ENCODE measurements around the gene RNF13. TPM values are rescaled to one million over a fixed set of nuclear protein-coding genes. Genes with fewer than 3 reads are reported as not detected.
"Not testable (repeated sequence)": the region's sequence is repeated elsewhere in the genome, so short reads cannot be mapped to it uniquely, and the experiment has no call there.

Gene RNF13
- total RNA-seq, 2 experiments from 2014 or later, result 39.1 to 44.1 TPM

GRCh38 chr3:149879872-149880271 lies 66.9 kb downstream of the RNF13 start:
- peak in 7 of 14 experiments; percentile 1 to 34 (median 18) for DNase-seq
- no peak overlapping the region for H3K27ac ChIP-seq (ENCODE audit: low read depth in 1 of 2, low read length in 2 of 2)
- Mint-ChIP-seq H3K36me3 (ENCODE audit: low read depth) (peaks cover 49% of the 10 kb centered on the region), H3K27me3 (no peaks in the 10 kb centered on the region), H3K27ac (no peak overlapping the region), H3K9me3 (peaks cover 8% of the 10 kb centered on the region), H3K4me1 (ENCODE audit: low read depth) (peaks cover 19% of the 10 kb centered on the region), H3K4me3 (no peak overlapping the region)
- no peaks in the 10 kb centered on the region for H3K36me3 ChIP-seq (ENCODE audit: insufficient read depth, low read length)
- ChIA-PET CTCF (interaction anchor here (1.0 kb wide), 1 partner anchor 9 kb away, joined by 4 read pairs; no protein-coding TSS in a partner anchor), POLR2A (no interaction called here)
- TF ChIP-seq, protein P1, sequence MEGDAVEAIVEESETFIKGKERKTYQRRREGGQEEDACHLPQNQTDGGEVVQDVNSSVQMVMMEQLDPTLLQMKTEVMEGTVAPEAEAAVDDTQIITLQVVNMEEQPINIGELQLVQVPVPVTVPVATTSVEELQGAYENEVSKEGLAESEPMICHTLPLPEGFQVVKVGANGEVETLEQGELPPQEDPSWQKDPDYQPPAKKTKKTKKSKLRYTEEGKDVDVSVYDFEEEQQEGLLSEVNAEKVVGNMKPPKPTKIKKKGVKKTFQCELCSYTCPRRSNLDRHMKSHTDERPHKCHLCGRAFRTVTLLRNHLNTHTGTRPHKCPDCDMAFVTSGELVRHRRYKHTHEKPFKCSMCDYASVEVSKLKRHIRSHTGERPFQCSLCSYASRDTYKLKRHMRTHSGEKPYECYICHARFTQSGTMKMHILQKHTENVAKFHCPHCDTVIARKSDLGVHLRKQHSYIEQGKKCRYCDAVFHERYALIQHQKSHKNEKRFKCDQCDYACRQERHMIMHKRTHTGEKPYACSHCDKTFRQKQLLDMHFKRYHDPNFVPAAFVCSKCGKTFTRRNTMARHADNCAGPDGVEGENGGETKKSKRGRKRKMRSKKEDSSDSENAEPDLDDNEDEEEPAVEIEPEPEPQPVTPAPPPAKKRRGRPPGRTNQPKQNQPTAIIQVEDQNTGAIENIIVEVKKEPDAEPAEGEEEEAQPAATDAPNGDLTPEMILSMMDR (IDR thresholded peaks at IDR 0.05), result no peak
- no peaks in the 10 kb centered on the region for H3K27me3 ChIP-seq (ENCODE audit: control insufficient read depth in 1 of 2, insufficient read depth in 2 of 2, low read length in 2 of 2)
- no peaks in the 10 kb centered on the region for H3K9me3 ChIP-seq (ENCODE audit: control insufficient read depth in 1 of 2, insufficient read depth in 1 of 2, low read length in 2 of 2)
- no peaks in the 10 kb centered on the region for H3K4me1 ChIP-seq (ENCODE audit: insufficient read depth, low read length)
- intact Hi-C loops (cut with DNase I, micrococcal nuclease), result no loop called here
- no peak for ATAC-seq (ENCODE audit: poor library complexity)
- no peak overlapping the region for H3K4me3 ChIP-seq (ENCODE audit: low read length)

GRCh38 chr3:149881879-149882278 lies 68.9 kb downstream of the RNF13 start:
- Histone ChIP-seq H3K27ac (ENCODE audit: low read depth in 1 of 2, low read length in 2 of 2) (no peak overlapping the region), H3K4me1 (ENCODE audit: insufficient read depth, low read length) (no peaks in the 10 kb centered on the region), H3K9me3 (ENCODE audit: control insufficient read depth in 1 of 2, insufficient read depth in 1 of 2, low read length in 2 of 2) (no peaks in the 10 kb centered on the region), H3K4me3 (ENCODE audit: low read length) (no peak overlapping the region), H3K36me3 (ENCODE audit: insufficient read depth, low read length) (peaks cover 2% of the 10 kb centered on the region), H3K27me3 (ENCODE audit: control insufficient read depth in 1 of 2, insufficient read depth in 2 of 2, low read length in 2 of 2) (no peaks in the 10 kb centered on the region)
- Mint-ChIP-seq H3K4me1 (ENCODE audit: low read depth) (peaks cover 31% of the 10 kb centered on the region), H3K27ac (no peak overlapping the region), H3K27me3 (no peaks in the 10 kb centered on the region), H3K36me3 (ENCODE audit: low read depth) (peaks cover 53% of the 10 kb centered on the region), H3K4me3 (no peak overlapping the region), H3K9me3 (peaks cover 8% of the 10 kb centered on the region)
- ChIA-PET POLR2A (no interaction called here), CTCF (no interaction called here)
- DNase-seq, result no peak
- TF ChIP-seq, protein P1 (IDR thresholded peaks at IDR 0.05), result no peak
- ATAC-seq (ENCODE audit: poor library complexity), result no peak
- intact Hi-C loops (cut with DNase I, micrococcal nuclease), result no loop called here

GRCh38 chr3:149883134-149883533 lies 70.1 kb downstream of the RNF13 start:
- Mint-ChIP-seq H3K4me3 (no peak overlapping the region), H3K36me3 (ENCODE audit: low read depth) (peaks cover 62% of the 10 kb centered on the region), H3K27ac (no peak overlapping the region), H3K9me3 (peaks cover 8% of the 10 kb centered on the region), H3K27me3 (no peaks in the 10 kb centered on the region), H3K4me1 (ENCODE audit: low read depth) (peaks cover 31% of the 10 kb centered on the region)
- TF ChIP-seq, protein P1 (IDR thresholded peaks at IDR 0.05), result no peak
- DNase-seq, result no peak
- Histone ChIP-seq H3K9me3 (ENCODE audit: control insufficient read depth in 1 of 2, insufficient read depth in 1 of 2, low read length in 2 of 2) (no peaks in the 10 kb centered on the region), H3K27ac (ENCODE audit: low read depth in 1 of 2, low read length in 2 of 2) (no peak overlapping the region), H3K27me3 (ENCODE audit: control insufficient read depth in 1 of 2, insufficient read depth in 2 of 2, low read length in 2 of 2) (no peaks in the 10 kb centered on the region), H3K36me3 (ENCODE audit: insufficient read depth, low read length) (peaks cover 7% of the 10 kb centered on the region), H3K4me3 (ENCODE audit: low read length) (no peak overlapping the region), H3K4me1 (ENCODE audit: insufficient read depth, low read length) (no peaks in the 10 kb centered on the region)
- ChIA-PET POLR2A (interaction anchor here (0.6 kb wide), 1 partner anchor 26 kb away, joined by 3 read pairs; no protein-coding TSS in a partner anchor), CTCF (no interaction called here)
- intact Hi-C loops (cut with DNase I, micrococcal nuclease), result no loop called here
- ATAC-seq (ENCODE audit: poor library complexity), result no peak

DNA sequence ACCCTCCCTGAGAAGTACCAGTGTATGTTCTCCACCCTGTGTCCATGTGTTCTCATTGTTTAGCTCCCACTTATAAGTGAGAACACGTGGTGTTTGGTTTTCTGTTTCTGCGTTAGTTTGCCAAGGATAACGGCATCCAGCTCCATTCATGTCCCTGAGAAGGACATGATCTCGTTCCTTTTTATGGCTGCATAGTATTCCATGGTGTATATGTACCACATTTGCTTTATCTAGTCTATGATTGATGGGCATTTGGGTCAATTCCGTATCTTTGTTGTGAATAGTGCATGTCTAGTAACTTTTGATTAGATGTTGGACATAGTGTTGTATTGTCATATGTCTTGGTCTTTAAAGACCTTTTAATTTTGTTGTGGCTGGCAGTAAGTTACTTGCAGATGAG lies 70.8 kb downstream of the RNF13 start:
- H3K27ac ChIP-seq (ENCODE audit: low read depth in 1 of 2, low read length in 2 of 2); CTCF ChIA-PET; H3K9me3 ChIP-seq (ENCODE audit: control insufficient read depth in 1 of 2, insufficient read depth in 1 of 2, low read length in 2 of 2); ATAC-seq (ENCODE audit: poor library complexity); H3K36me3 ChIP-seq (ENCODE audit: insufficient read depth, low read length); POLR2A ChIA-PET; DNase-seq; intact Hi-C loops (cut with DNase I, micrococcal nuclease); H3K9me3 Mint-ChIP-seq; H3K27me3 ChIP-seq (ENCODE audit: control insufficient read depth in 1 of 2, insufficient read depth in 2 of 2, low read length in 2 of 2); H3K4me3 Mint-ChIP-seq; H3K4me1 ChIP-seq (ENCODE audit: insufficient read depth, low read length); H3K27me3 Mint-ChIP-seq; H3K27ac Mint-ChIP-seq; H3K4me3 ChIP-seq (ENCODE audit: low read length): not testable (repeated sequence)
- peaks cover 31% of the 10 kb centered on the region for H3K4me1 Mint-ChIP-seq (ENCODE audit: low read depth)
- H3K36me3 Mint-ChIP-seq (ENCODE audit: low read depth), result peaks cover 67% of the 10 kb centered on the region

DNA sequence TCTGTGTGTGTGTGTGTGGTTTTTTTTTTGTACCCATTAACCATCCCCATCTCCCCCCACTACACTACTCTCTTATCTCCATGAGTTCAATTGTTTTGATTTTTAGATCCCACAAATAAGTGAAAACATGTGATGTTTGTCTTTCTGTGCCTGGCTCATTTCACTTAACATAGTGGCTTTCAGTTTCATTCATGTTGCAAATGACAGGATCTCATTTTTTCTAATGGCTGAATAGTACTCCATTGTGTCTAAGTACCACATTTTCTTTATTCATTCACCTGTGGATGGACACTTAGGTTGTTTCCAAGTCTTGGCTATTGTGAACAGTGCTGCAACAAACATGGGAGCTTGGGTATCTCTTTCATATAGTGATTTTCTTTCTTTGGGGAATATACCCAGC lies 71.8 kb downstream of the RNF13 start:
- not testable (repeated sequence) for H3K27ac Mint-ChIP-seq, H3K9me3 Mint-ChIP-seq

More for the DNA sequence above, 71.8 kb downstream of the RNF13 start:
- H3K27me3 Mint-ChIP-seq; CTCF ChIA-PET; H3K27ac ChIP-seq (ENCODE audit: low read depth in 1 of 2, low read length in 2 of 2); intact Hi-C loops (cut with DNase I, micrococcal nuclease); H3K27me3 ChIP-seq (ENCODE audit: control insufficient read depth in 1 of 2, insufficient read depth in 2 of 2, low read length in 2 of 2); H3K4me3 Mint-ChIP-seq; H3K4me3 ChIP-seq (ENCODE audit: low read length); H3K4me1 ChIP-seq (ENCODE audit: insufficient read depth, low read length); ATAC-seq (ENCODE audit: poor library complexity); H3K9me3 ChIP-seq (ENCODE audit: control insufficient read depth in 1 of 2, insufficient read depth in 1 of 2, low read length in 2 of 2); DNase-seq; H3K36me3 ChIP-seq (ENCODE audit: insufficient read depth, low read length); POLR2A ChIA-PET: not testable (repeated sequence)
- peaks cover 63% of the 10 kb centered on the region for H3K36me3 Mint-ChIP-seq (ENCODE audit: low read depth)
- peaks cover 33% of the 10 kb centered on the region for H3K4me1 Mint-ChIP-seq (ENCODE audit: low read depth)

Data from CD4-positive, alpha-beta T cell (primary cell).